ENCODE results near the gene NFIA. TPM values are rescaled to one million over a fixed set of nuclear protein-coding genes. Genes with fewer than 3 reads are reported as not detected.

Gene NFIA
- total RNA-seq, 1 donor from 2014 or later = 1.5 TPM

- H3K4me1 Mint-ChIP-seq (ENCODE audit: low read depth) = no peaks in the 10 kb centered on the region
- H3K9me3 Mint-ChIP-seq = no peaks in the 10 kb centered on the region
- H3K4me3 Mint-ChIP-seq (ENCODE audit: low read depth) = no peak overlapping the region
- H3K27ac Mint-ChIP-seq = no peak overlapping the region
- intact Hi-C loops (cut with micrococcal nuclease) = no loop called here
- DNase-seq (ENCODE audit: low spot score) = no peak
- H3K27me3 Mint-ChIP-seq (ENCODE audit: low read depth) = peaks cover 33% of the 10 kb centered on the region
- no peaks in the 10 kb centered on the region for H3K36me3 Mint-ChIP-seq (ENCODE audit: low read depth)
These were observed 207.1 kb downstream of the NFIA start for GRCh38 chr1:61289232-61290098.

GRCh38 chr1:61290525-61290924, 208.2 kb downstream of the NFIA start:
- Mint-ChIP-seq H3K4me1 (ENCODE audit: low read depth) (no peaks in the 10 kb centered on the region), H3K27ac (no peak overlapping the region), H3K36me3 (ENCODE audit: low read depth) (no peaks in the 10 kb centered on the region), H3K4me3 (ENCODE audit: low read depth) (no peak overlapping the region), H3K27me3 (ENCODE audit: low read depth) (peaks cover 39% of the 10 kb centered on the region), H3K9me3 (no peaks in the 10 kb centered on the region)
- DNase-seq (ENCODE audit: low spot score) = no peak
- intact Hi-C loops (cut with micrococcal nuclease) = no loop called here

GRCh38 chr1:61293197-61293596, 210.8 kb downstream of the NFIA start:
- no peak for DNase-seq (ENCODE audit: low spot score)
- H3K36me3 Mint-ChIP-seq (ENCODE audit: low read depth) = no peaks in the 10 kb centered on the region
- no peaks in the 10 kb centered on the region for H3K9me3 Mint-ChIP-seq
- H3K4me1 Mint-ChIP-seq (ENCODE audit: low read depth) = peaks cover 2% of the 10 kb centered on the region
- H3K27ac Mint-ChIP-seq = no peak overlapping the region
- intact Hi-C loops (cut with micrococcal nuclease) = no loop called here
- H3K4me3 Mint-ChIP-seq (ENCODE audit: low read depth) = no peak overlapping the region
- peaks cover 39% of the 10 kb centered on the region for H3K27me3 Mint-ChIP-seq (ENCODE audit: low read depth)

GRCh38 chr1:61293986-61294504, 211.7 kb downstream of the NFIA start:
- Mint-ChIP-seq H3K36me3 (ENCODE audit: low read depth) (no peaks in the 10 kb centered on the region), H3K27ac (no peak overlapping the region), H3K9me3 (no peaks in the 10 kb centered on the region), H3K27me3 (ENCODE audit: low read depth) (peaks cover 39% of the 10 kb centered on the region), H3K4me1 (ENCODE audit: low read depth) (peaks cover 2% of the 10 kb centered on the region), H3K4me3 (ENCODE audit: low read depth) (no peak overlapping the region)
- DNase-seq (ENCODE audit: low spot score) = no peak
- intact Hi-C loops (cut with micrococcal nuclease) = no loop called here

- H3K27ac Mint-ChIP-seq = no peak overlapping the region
- no peaks in the 10 kb centered on the region for H3K9me3 Mint-ChIP-seq
- H3K4me3 Mint-ChIP-seq (ENCODE audit: low read depth) = no peak overlapping the region
- no peak for DNase-seq (ENCODE audit: low spot score)
- peaks cover 2% of the 10 kb centered on the region for H3K4me1 Mint-ChIP-seq (ENCODE audit: low read depth)
- intact Hi-C loops (cut with micrococcal nuclease) = no loop called here
- no peaks in the 10 kb centered on the region for H3K36me3 Mint-ChIP-seq (ENCODE audit: low read depth)
- H3K27me3 Mint-ChIP-seq (ENCODE audit: low read depth) = peaks cover 36% of the 10 kb centered on the region
These were observed 212.6 kb downstream of the NFIA start for GRCh38 chr1:61294930-61295329.

GRCh38 chr1:61295818-61296537, 213.6 kb downstream of the NFIA start:
- intact Hi-C loops (cut with micrococcal nuclease) = no loop called here
- no peak for DNase-seq (ENCODE audit: low spot score)

GRCh38 chr1:61297887-61298286, 215.5 kb downstream of the NFIA start:
- Mint-ChIP-seq H3K27me3 (ENCODE audit: low read depth) (peaks cover 19% of the 10 kb centered on the region), H3K9me3 (no peaks in the 10 kb centered on the region), H3K4me3 (ENCODE audit: low read depth) (no peak overlapping the region), H3K4me1 (ENCODE audit: low read depth) (peaks cover 14% of the 10 kb centered on the region), H3K36me3 (ENCODE audit: low read depth) (no peaks in the 10 kb centered on the region), H3K27ac (no peak overlapping the region)
- intact Hi-C loops (cut with micrococcal nuclease) = no loop called here
- DNase-seq (ENCODE audit: low spot score) = no peak

More at GRCh38 chr1:61295818-61296537, 213.6 kb downstream of the NFIA start:
- no peaks in the 10 kb centered on the region for H3K9me3 Mint-ChIP-seq
- no peak overlapping the region for H3K4me3 Mint-ChIP-seq (ENCODE audit: low read depth)
- peaks cover 2% of the 10 kb centered on the region for H3K4me1 Mint-ChIP-seq (ENCODE audit: low read depth)
- no peak overlapping the region for H3K27ac Mint-ChIP-seq
- H3K27me3 Mint-ChIP-seq (ENCODE audit: low read depth) = peaks cover 27% of the 10 kb centered on the region
- H3K36me3 Mint-ChIP-seq (ENCODE audit: low read depth) = no peaks in the 10 kb centered on the region

- Mint-ChIP-seq H3K9me3 (no peaks in the 10 kb centered on the region), H3K4me3 (ENCODE audit: low read depth) (no peak overlapping the region), H3K36me3 (ENCODE audit: low read depth) (no peaks in the 10 kb centered on the region), H3K27ac (no peak overlapping the region), H3K27me3 (ENCODE audit: low read depth) (peaks cover 16% of the 10 kb centered on the region), H3K4me1 (ENCODE audit: low read depth) (peaks cover 17% of the 10 kb centered on the region)
- DNase-seq (ENCODE audit: low spot score) = no peak
- intact Hi-C loops (cut with micrococcal nuclease) = no loop called here
These were observed 217.1 kb downstream of the NFIA start for GRCh38 chr1:61299463-61299862.

GRCh38 chr1:61300899-61301298, 218.5 kb downstream of the NFIA start:
- no peaks in the 10 kb centered on the region for H3K36me3 Mint-ChIP-seq (ENCODE audit: low read depth)
- peaks cover 17% of the 10 kb centered on the region for H3K27me3 Mint-ChIP-seq (ENCODE audit: low read depth)
- H3K4me1 Mint-ChIP-seq (ENCODE audit: low read depth) = peaks cover 17% of the 10 kb centered on the region
- intact Hi-C loops (cut with micrococcal nuclease) = loop anchor here (2.0 kb wide), 1 partner anchor 30 kb away; no protein-coding TSS in a partner anchor
- DNase-seq (ENCODE audit: low spot score) = no peak
- H3K27ac Mint-ChIP-seq = no peak overlapping the region
- H3K4me3 Mint-ChIP-seq (ENCODE audit: low read depth) = no peak overlapping the region
- no peaks in the 10 kb centered on the region for H3K9me3 Mint-ChIP-seq

GRCh38 chr1:61301824-61302657, 219.7 kb downstream of the NFIA start:
- H3K27me3 Mint-ChIP-seq (ENCODE audit: low read depth) = peaks cover 17% of the 10 kb centered on the region
- DNase-seq (ENCODE audit: low spot score) = no peak
- H3K27ac Mint-ChIP-seq = peak overlapping the region; percentile 54
- no peak overlapping the region for H3K4me3 Mint-ChIP-seq (ENCODE audit: low read depth)
- intact Hi-C loops (cut with micrococcal nuclease) = loop anchor here (2.0 kb wide), 1 partner anchor 31 kb away; no protein-coding TSS in a partner anchor
- peaks cover 17% of the 10 kb centered on the region for H3K4me1 Mint-ChIP-seq (ENCODE audit: low read depth)
- no peaks in the 10 kb centered on the region for H3K36me3 Mint-ChIP-seq (ENCODE audit: low read depth)
- H3K9me3 Mint-ChIP-seq = no peaks in the 10 kb centered on the region

- Mint-ChIP-seq H3K4me3 (ENCODE audit: low read depth) (no peak overlapping the region), H3K9me3 (no peaks in the 10 kb centered on the region), H3K27ac (no peak overlapping the region), H3K36me3 (ENCODE audit: low read depth) (no peaks in the 10 kb centered on the region), H3K27me3 (ENCODE audit: low read depth) (peaks cover 18% of the 10 kb centered on the region), H3K4me1 (ENCODE audit: low read depth) (peaks cover 6% of the 10 kb centered on the region)
- DNase-seq (ENCODE audit: low spot score) = no peak
- intact Hi-C loops (cut with micrococcal nuclease) = no loop called here
These were observed 225.2 kb downstream of the NFIA start for GRCh38 chr1:61307422-61308142.

- Mint-ChIP-seq H3K27me3 (ENCODE audit: low read depth) (peaks cover 15% of the 10 kb centered on the region), H3K36me3 (ENCODE audit: low read depth) (no peaks in the 10 kb centered on the region), H3K9me3 (no peaks in the 10 kb centered on the region), H3K4me1 (ENCODE audit: low read depth) (no peaks in the 10 kb centered on the region), H3K4me3 (ENCODE audit: low read depth) (no peak overlapping the region), H3K27ac (no peak overlapping the region)
- DNase-seq (ENCODE audit: low spot score) = no peak
- intact Hi-C loops (cut with micrococcal nuclease) = no loop called here
These were observed 227.7 kb downstream of the NFIA start for GRCh38 chr1:61310057-61310456.

All from activated T-helper 2 cell treated with anti-CD3 and anti-CD28 coated beads, Interferon-gamma antibody, Interleukin-2, Interleukin-4, amounts not matched to agents 10 μg/mL and 5 μg/mL and 100 μg/mL, durations not matched to agents 14 hours and 24 hours and 36 hours (primary cell).